CD4-positive, CD25-positive, alpha-beta regulatory T cell (primary cell): ENCODE measurements around the gene SPDYC. TPM values are rescaled to one million over a fixed set of nuclear protein-coding genes. Genes with fewer than 3 reads are reported as not detected.
"Not testable (repeated sequence)": the region's sequence is repeated elsewhere in the genome, so short reads cannot be mapped to it uniquely, and the experiment has no call there.

Experiments
- ATAC-seq, 2 donors: fragments of 150-1000 bp; cut with Tn5 transposase; one replicate each; pipeline ENCODE4 v1.10.0; 2021; ENCODE audit warnings: low read depth in 2 of 2, moderate number of reproducible peaks in 2 of 2, moderate library complexity in 1 of 2
- DNase-seq, 3 donors: peaks; one replicate each; pipeline versions ENCODE4 v3.0.0 to v3.0.0-alpha.2; 2012 to 2022; ENCODE audit warnings: mixed read lengths in 1 of 3
- H3K27ac ChIP-seq: one replicate; pipeline ENCODE4 v1.7.0; 2013; ENCODE audit warnings: mild to moderate bottlenecking, low read length; ENCODE audit not compliant: insufficient read depth, poor library complexity, severe bottlenecking
- H3K27me3 ChIP-seq: one replicate; pipeline ENCODE4 v1.7.0; 2013; ENCODE audit warnings: low read length; ENCODE audit not compliant: control insufficient read depth, insufficient read depth
- H3K36me3 ChIP-seq: one replicate; pipeline ENCODE4 v1.7.0; 2013; ENCODE audit warnings: mild to moderate bottlenecking, low read length, moderate library complexity; ENCODE audit not compliant: control insufficient read depth, insufficient read depth
- H3K4me1 ChIP-seq: 2 replicates; pipeline ENCODE4 v1.7.0; 2013; ENCODE audit warnings: mild to moderate bottlenecking, low read length; ENCODE audit not compliant: insufficient read depth, control insufficient read depth, poor library complexity, severe bottlenecking
- H3K4me3 ChIP-seq: one replicate; pipeline ENCODE4 v1.7.0; 2013; ENCODE audit warnings: low read depth, mild to moderate bottlenecking, low read length, moderate library complexity
- H3K9me3 ChIP-seq, 2 experiments: 1 replicate in 1 of 2; 2 replicates in 1 of 2; pipeline ENCODE4 v1.7.0; 2013; ENCODE audit warnings: low read length in 2 of 2, mild to moderate bottlenecking in 1 of 2, moderate library complexity in 1 of 2; ENCODE audit not compliant: control insufficient read depth in 2 of 2
- H3K27ac Mint-ChIP-seq, 3 donors: one replicate each; pipeline ENCODE4 v1.8.0; 2020 to 2022; ENCODE audit warnings: mild to moderate bottlenecking in 3 of 3, mixed read lengths in 3 of 3, moderate library complexity in 2 of 3
- H3K27me3 Mint-ChIP-seq: one replicate; pipeline ENCODE4 v1.8.0; 2022; ENCODE audit warnings: mild to moderate bottlenecking, mixed read lengths
- H3K36me3 Mint-ChIP-seq: one replicate; pipeline ENCODE4 v1.8.0; 2020; ENCODE audit warnings: mixed read lengths
- H3K4me1 Mint-ChIP-seq, 4 donors: one replicate each; pipeline ENCODE4 v1.8.0; 2020 to 2022; ENCODE audit warnings: mixed read lengths in 4 of 4, mild to moderate bottlenecking in 1 of 4
- H3K4me3 Mint-ChIP-seq, 4 donors: one replicate each; pipeline ENCODE4 v1.8.0; 2020 to 2022; ENCODE audit warnings: mild to moderate bottlenecking in 4 of 4, mixed read lengths in 4 of 4, moderate library complexity in 3 of 4
- H3K9me3 Mint-ChIP-seq, 7 donors: one replicate each; pipeline ENCODE4 v1.8.0; 2020 to 2022; ENCODE audit warnings: mixed read lengths in 7 of 7, mild to moderate bottlenecking in 3 of 7, moderate library complexity in 2 of 7
- polyA plus RNA-seq, 4 donors: library from polyadenylated mRNA; unstranded; fragments of 300-500 nt; fragmentation: Illumina TruSeq; gene quantifications; one replicate each; pipeline ENCODE4 v1.2.3, GENCODE V29; 2021
- total RNA-seq: library from RNA; stranded (reverse); gene quantifications from one replicate; pipeline ENCODE4 v1.2.3, GENCODE V29; 2022

The SPDYC gene
- total and polyA plus RNA-seq, 5 donors from 2014 or later = not detected

DNA sequence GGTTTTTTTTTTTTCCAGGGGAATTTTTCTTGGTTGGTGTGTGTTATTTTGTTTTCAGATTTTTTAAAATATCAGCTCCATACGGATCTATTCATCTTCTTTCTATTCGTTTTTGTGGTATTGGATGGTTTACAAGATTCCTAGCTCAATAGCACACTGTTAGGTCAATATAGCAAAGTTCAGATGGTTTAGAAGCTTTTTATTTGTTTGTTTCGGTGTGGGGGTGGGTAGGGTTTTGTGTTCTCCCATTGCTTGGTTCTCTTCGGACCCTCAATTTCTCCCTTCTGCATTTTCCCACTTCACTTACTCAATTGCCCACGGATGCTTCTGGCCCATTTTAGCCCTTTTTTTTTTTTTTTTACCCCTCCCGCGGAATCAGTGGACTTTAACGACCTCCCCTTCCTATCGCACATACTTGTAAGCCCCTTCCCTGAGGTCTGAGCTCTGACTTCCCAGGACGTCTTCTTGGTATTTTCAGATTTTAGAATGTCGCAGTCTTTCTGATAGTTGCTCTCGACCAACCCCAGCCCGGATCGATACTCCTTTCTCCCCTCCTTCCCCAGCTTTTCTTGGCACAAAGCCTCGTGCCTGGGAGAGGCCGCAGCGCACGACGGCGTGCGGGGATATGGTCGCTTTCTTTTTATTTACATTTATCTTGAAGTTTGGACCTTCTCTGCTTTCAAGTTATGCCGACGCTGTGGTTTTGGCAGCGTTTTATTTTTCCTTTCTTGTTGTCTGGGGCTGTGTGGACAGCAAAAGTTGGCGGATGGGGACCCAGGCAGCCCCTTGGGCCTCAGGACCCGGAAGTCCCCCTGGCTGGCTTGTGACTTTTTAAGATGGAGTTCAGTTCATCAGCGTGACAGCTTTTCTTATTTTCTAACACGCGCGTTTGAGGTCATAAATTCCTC is 4.4 kb upstream of the SPDYC start:
- Histone ChIP-seq H3K36me3 (no peaks in the 10 kb centered on the region), H3K27me3 (no peaks in the 10 kb centered on the region), H3K4me1 (peaks cover 6% of the 10 kb centered on the region), H3K9me3 (no peaks in the 10 kb centered on the region), H3K27ac (no peak overlapping the region), H3K4me3 (no peak overlapping the region)
- Mint-ChIP-seq H3K4me1 (peaks cover 0 to 10% (median 5%) of the 10 kb centered on the region in 4 donors), H3K27ac (no peak overlapping the region), H3K4me3 (no peak overlapping the region), H3K27me3 (peaks cover 5% of the 10 kb centered on the region), H3K9me3 (peaks cover 0 to 2% (median 0%) of the 10 kb centered on the region in 7 donors), H3K36me3 (no peaks in the 10 kb centered on the region)
- DNase-seq (no peak), ATAC-seq (no peak)

DNA sequence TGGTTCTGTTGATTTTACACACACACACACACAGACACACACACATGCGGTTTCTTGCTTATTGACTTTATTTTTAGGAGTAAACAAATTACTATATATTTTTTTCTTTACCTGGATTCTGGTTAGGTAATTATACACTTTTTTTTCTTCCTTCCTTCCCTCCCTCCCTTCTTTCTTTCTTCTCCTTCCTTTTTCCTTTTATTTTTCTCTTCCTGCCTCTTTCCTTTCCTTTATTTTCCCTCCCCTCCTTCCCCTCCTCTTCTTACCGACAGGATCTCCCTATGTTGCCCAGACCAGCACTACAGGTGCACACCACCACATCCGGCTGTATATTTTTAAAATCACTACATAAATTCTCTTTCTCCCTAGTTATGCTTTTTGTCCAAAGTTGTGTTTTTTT is 3.1 kb upstream of the SPDYC start:
- peaks cover 6% of the 10 kb centered on the region for H3K4me1 ChIP-seq
- no peaks in the 10 kb centered on the region for H3K36me3 ChIP-seq
- H3K4me3 Mint-ChIP-seq = no peak overlapping the region
- ATAC-seq (no peak), DNase-seq (no peak)
- peaks cover 0 to 2% (median 0%) of the 10 kb centered on the region in 7 donors for H3K9me3 Mint-ChIP-seq
- H3K27ac Mint-ChIP-seq = no peak overlapping the region
- no peak overlapping the region for H3K27ac ChIP-seq
- H3K27me3 ChIP-seq = no peaks in the 10 kb centered on the region
- H3K36me3 Mint-ChIP-seq = no peaks in the 10 kb centered on the region
- H3K4me3 ChIP-seq = no peak overlapping the region
- H3K9me3 ChIP-seq = no peaks in the 10 kb centered on the region
- peaks cover 4% of the 10 kb centered on the region for H3K27me3 Mint-ChIP-seq
- H3K4me1 Mint-ChIP-seq = peaks cover 0 to 10% (median 5%) of the 10 kb centered on the region in 4 donors

- H3K27ac Mint-ChIP-seq = no peak overlapping the region
- peaks cover 0 to 2% (median 0%) of the 10 kb centered on the region in 7 donors for H3K9me3 Mint-ChIP-seq
- H3K36me3 ChIP-seq = no peaks in the 10 kb centered on the region
- peaks cover 4% of the 10 kb centered on the region for H3K27me3 Mint-ChIP-seq
- DNase-seq (no peak), ATAC-seq (no peak)
- no peaks in the 10 kb centered on the region for H3K36me3 Mint-ChIP-seq
- H3K27ac ChIP-seq = no peak overlapping the region
- no peaks in the 10 kb centered on the region for H3K27me3 ChIP-seq
- peaks cover 0 to 10% (median 5%) of the 10 kb centered on the region in 4 donors for H3K4me1 Mint-ChIP-seq
- H3K4me3 Mint-ChIP-seq = no peak overlapping the region
- peaks cover 6% of the 10 kb centered on the region for H3K4me1 ChIP-seq
- no peaks in the 10 kb centered on the region for H3K9me3 ChIP-seq
- no peak overlapping the region for H3K4me3 ChIP-seq
These were observed 2.4 kb upstream of the SPDYC start for GRCh38 chr11:65167656-65168055.

DNA sequence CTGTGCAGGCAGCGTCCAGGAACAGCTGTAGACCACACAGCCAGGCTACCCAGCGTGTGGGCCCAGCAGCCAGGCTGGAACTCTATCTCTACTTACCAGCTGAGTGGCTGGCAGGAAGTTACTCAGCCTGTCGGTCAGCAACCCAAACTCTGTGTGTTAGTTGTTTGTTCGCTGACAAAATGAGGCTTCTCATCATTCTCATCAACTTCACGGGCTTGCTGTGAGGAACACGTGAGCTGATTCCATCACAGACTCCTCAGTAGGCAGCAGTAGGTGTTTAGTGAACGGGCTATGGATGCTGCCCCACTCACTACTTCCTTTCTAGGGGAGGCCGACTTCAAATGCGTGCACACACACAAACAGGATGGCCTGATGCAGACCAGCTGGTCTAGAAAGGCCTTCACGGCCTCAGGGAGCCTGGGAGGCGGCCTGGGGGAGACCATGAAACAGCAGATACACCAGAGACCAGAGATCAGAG is 830 bp upstream of the SPDYC start:
- Histone ChIP-seq H3K4me1 (peaks cover 6% of the 10 kb centered on the region), H3K9me3 (no peaks in the 10 kb centered on the region), H3K36me3 (no peaks in the 10 kb centered on the region), H3K27me3 (no peaks in the 10 kb centered on the region), H3K27ac (no peak overlapping the region), H3K4me3 (no peak overlapping the region)
- peaks cover 0 to 10% (median 5%) of the 10 kb centered on the region in 4 donors for H3K4me1 Mint-ChIP-seq
- no peaks in the 10 kb centered on the region for H3K36me3 Mint-ChIP-seq
- DNase-seq = peak in 1 of 3 donors; percentile 41
- ATAC-seq = peak; percentile 45 to 59
- peaks cover 4% of the 10 kb centered on the region for H3K27me3 Mint-ChIP-seq
- H3K27ac Mint-ChIP-seq = peak overlapping the region; percentile 52 to 95 (median 73)
- H3K9me3 Mint-ChIP-seq = peaks cover 0 to 2% (median 0%) of the 10 kb centered on the region in 7 donors
- no peak overlapping the region for H3K4me3 Mint-ChIP-seq

DNA sequence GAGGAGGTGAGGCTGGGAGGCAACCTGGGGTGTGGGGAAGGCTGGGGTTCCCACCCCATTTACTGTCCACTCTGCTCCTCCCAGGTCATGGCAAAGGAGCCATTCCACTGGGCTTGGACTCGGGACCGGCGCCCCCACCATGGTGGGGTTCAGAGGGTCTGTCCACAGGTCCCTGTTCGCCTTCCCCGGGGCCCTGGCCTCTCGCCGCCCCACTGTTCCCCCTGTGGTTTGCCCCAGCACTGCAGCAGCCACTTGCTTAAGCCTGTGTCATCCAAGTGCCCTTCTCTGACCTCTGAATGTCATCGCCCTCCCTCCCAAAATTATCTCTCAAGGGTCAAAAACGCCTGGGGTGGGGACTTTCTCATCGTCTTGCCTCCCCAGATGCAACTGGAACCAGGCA is 2.6 kb downstream of the SPDYC start:
- Histone ChIP-seq H3K4me1 (peaks cover 6% of the 10 kb centered on the region), H3K36me3 (no peaks in the 10 kb centered on the region), H3K9me3 (no peaks in the 10 kb centered on the region), H3K27me3 (no peaks in the 10 kb centered on the region), H3K4me3 (no peak overlapping the region), H3K27ac (no peak overlapping the region)
- ATAC-seq (no peak), DNase-seq (no peak)
- Mint-ChIP-seq H3K9me3 (no peaks in the 10 kb centered on the region), H3K4me3 (no peak overlapping the region), H3K27ac (no peak overlapping the region), H3K27me3 (no peaks in the 10 kb centered on the region), H3K4me1 (peaks cover 0 to 10% (median 5%) of the 10 kb centered on the region in 4 donors), H3K36me3 (no peaks in the 10 kb centered on the region)

- not testable (repeated sequence) for H3K27me3 Mint-ChIP-seq, H3K4me3 ChIP-seq, H3K9me3 ChIP-seq, H3K9me3 Mint-ChIP-seq, H3K36me3 ChIP-seq, H3K4me1 Mint-ChIP-seq, H3K27me3 ChIP-seq, H3K4me3 Mint-ChIP-seq, H3K27ac Mint-ChIP-seq, H3K36me3 Mint-ChIP-seq, H3K4me1 ChIP-seq, H3K27ac ChIP-seq, ATAC-seq, DNase-seq
These were observed 4.6 kb downstream of the SPDYC start for GRCh38 chr11:65174571-65175010.

GRCh38 chr11:65180877-65181568 is 11.0 kb downstream of the SPDYC start:
- H3K4me3 Mint-ChIP-seq = peak overlapping the region; percentile 90 to 95 (median 94)
- peak; percentile 62 to 64 for ATAC-seq

More at GRCh38 chr11:65180877-65181568, 11.0 kb downstream of the SPDYC start:
- Histone ChIP-seq H3K4me3 (peak overlapping the region; percentile 41), H3K36me3 (peaks cover 7% of the 10 kb centered on the region), H3K9me3 (no peaks in the 10 kb centered on the region), H3K4me1 (peaks cover 33% of the 10 kb centered on the region), H3K27ac (no peak overlapping the region), H3K27me3 (no peaks in the 10 kb centered on the region)
- H3K36me3 Mint-ChIP-seq = no peaks in the 10 kb centered on the region
- H3K4me1 Mint-ChIP-seq = peaks cover 5 to 34% (median 25%) of the 10 kb centered on the region in 4 donors
- H3K9me3 Mint-ChIP-seq = no peaks in the 10 kb centered on the region
- peak overlapping the region; percentile 85 to 93 (median 93) for H3K27ac Mint-ChIP-seq
- no peaks in the 10 kb centered on the region for H3K27me3 Mint-ChIP-seq
- peak; percentile 54 to 62 (median 54) for DNase-seq
